Suprapubic skin (tissue), 4 donors: ENCODE data around the gene TWIST2. TPM values are rescaled to one million over a fixed set of nuclear protein-coding genes. Genes with fewer than 3 reads are reported as not detected.

Experiments
- DNase-seq, 2 donors: peaks; one replicate each; pipeline ENCODE4 v3.0.0-alpha.2; 2019; ENCODE audit warnings: low spot score in 2 of 2
- H3K27ac ChIP-seq: fragments of 200-600 bp; sonication (generic); one replicate; pipeline ENCODE4 v1.5.1; 2019
- H3K27me3 ChIP-seq: fragments of 200-600 bp; sonication (generic); one replicate; pipeline ENCODE4 v1.5.1; 2019
- H3K36me3 ChIP-seq: fragments of 200-600 bp; sonication (generic); one replicate; pipeline ENCODE4 v1.5.1; 2019
- H3K4me1 ChIP-seq: fragments of 200-600 bp; sonication (generic); one replicate; pipeline ENCODE4 v1.5.1; 2019
- H3K4me3 ChIP-seq: fragments of 200-600 bp; sonication (generic); one replicate; pipeline ENCODE4 v1.5.1; 2019; ENCODE audit warnings: mild to moderate bottlenecking
- H3K9me3 ChIP-seq: fragments of 200-600 bp; sonication (generic); one replicate; pipeline ENCODE4 v1.5.1; 2019
- CTCF ChIP-seq, 2 donors: fragments of 200-600 bp in 1 of 2; fragments of 450-650 bp in 1 of 2; sonication (generic) in 1 of 2; IDR thresholded peaks; one replicate each; pipeline ENCODE4 v1.5.1; 2016 to 2019; ENCODE audit warnings: antibody characterized with exemption in 2 of 2, mild to moderate bottlenecking in 1 of 2, moderate library complexity in 1 of 2
- EP300 ChIP-seq: sonication (generic); formaldehyde crosslinking; IDR thresholded peaks from one replicate; pipeline ENCODE4 v1.6.1; 2017; ENCODE audit warnings: antibody characterized with exemption
- POLR2A ChIP-seq, 2 donors: fragments of 450-650 bp; IDR thresholded peaks; one replicate each; pipeline ENCODE4 v1.6.1; 2017; ENCODE audit warnings: antibody characterized with exemption in 2 of 2, mild to moderate bottlenecking in 2 of 2, moderate library complexity in 2 of 2
- POLR2AphosphoS5 ChIP-seq, 3 donors: sonication (generic); formaldehyde crosslinking; IDR thresholded peaks; one replicate each; pipeline ENCODE4 v1.6.1; 2017; ENCODE audit warnings: antibody characterized with exemption in 3 of 3
- WGBS: methylation state at CpG from one replicate; pipeline ENCODE4 v1.1.5; 2018; 5-methylcytosine and 5-hydroxymethylcytosine counted together
- total RNA-seq, 4 donors: library from RNA; depleted of rRNA; stranded (reverse); fragments of >200 nt; gene quantifications; one replicate each; pipeline ENCODE4 v1.1.0, GENCODE V29; 2016

Gene TWIST2
- total RNA-seq, 4 donors from 2014 or later, result 14.7 to 72.7 (median 30.4) TPM

GRCh38 chr2:238929242-238930081 is 81.6 kb downstream of the TWIST2 start:
- 43% methylated on average over 12 of the region's 12 CpGs for WGBS
- H3K4me3 ChIP-seq, result no peak overlapping the region
- no peaks in the 10 kb centered on the region for H3K36me3 ChIP-seq
- no peaks in the 10 kb centered on the region for H3K9me3 ChIP-seq
- peaks cover 5% of the 10 kb centered on the region for H3K27me3 ChIP-seq
- DNase-seq, result peak; percentile 84 to 87
- no peak for TF ChIP-seq POLR2A (IDR thresholded peaks at IDR 0.05)
- TF ChIP-seq CTCF (IDR thresholded peaks at IDR 0.05), result no peak
- no peak for TF ChIP-seq POLR2AphosphoS5 (IDR thresholded peaks at IDR 0.05)
- no peak for TF ChIP-seq EP300
- H3K27ac ChIP-seq, result no peak overlapping the region
- H3K4me1 ChIP-seq, result no peaks in the 10 kb centered on the region

- Histone ChIP-seq H3K4me1 (no peaks in the 10 kb centered on the region), H3K4me3 (no peak overlapping the region), H3K27me3 (peaks cover under 1% of the 10 kb centered on the region), H3K27ac (no peak overlapping the region), H3K9me3 (no peaks in the 10 kb centered on the region), H3K36me3 (no peaks in the 10 kb centered on the region)
- WGBS, result 86% methylated on average over 6 of the region's 6 CpGs
- no peak for TF ChIP-seq EP300
- TF ChIP-seq POLR2AphosphoS5 (IDR thresholded peaks at IDR 0.05), result no peak
- TF ChIP-seq POLR2A (IDR thresholded peaks at IDR 0.05), result no peak
- TF ChIP-seq CTCF (IDR thresholded peaks at IDR 0.05), result no peak
- DNase-seq, result peak in 1 of 2 donors; percentile 14
These were observed 82.3 kb downstream of the TWIST2 start for GRCh38 chr2:238930216-238930615.

- no peak overlapping the region for H3K27ac ChIP-seq
- 81% methylated on average over 14 of the region's 15 CpGs for WGBS
- H3K4me1 ChIP-seq, result peaks cover 14% of the 10 kb centered on the region
- H3K36me3 ChIP-seq, result no peaks in the 10 kb centered on the region
- DNase-seq, result peak; percentile 48 to 65
- H3K4me3 ChIP-seq, result no peak overlapping the region
- no peaks in the 10 kb centered on the region for H3K9me3 ChIP-seq
- H3K27me3 ChIP-seq, result no peaks in the 10 kb centered on the region
- no peak for TF ChIP-seq EP300
- no peak for TF ChIP-seq POLR2AphosphoS5 (IDR thresholded peaks at IDR 0.05)
- no peak for TF ChIP-seq CTCF (IDR thresholded peaks at IDR 0.05)
- TF ChIP-seq POLR2A (IDR thresholded peaks at IDR 0.05), result no peak
These were observed 88.5 kb downstream of the TWIST2 start for GRCh38 chr2:238936162-238937052.

GRCh38 chr2:238938003-238938400 is 90.1 kb downstream of the TWIST2 start:
- DNase-seq, result peak; percentile 54 to 76
- TF ChIP-seq EP300, result no peak
- TF ChIP-seq CTCF (IDR thresholded peaks at IDR 0.05), result no peak
- TF ChIP-seq POLR2AphosphoS5 (IDR thresholded peaks at IDR 0.05), result no peak
- no peak for TF ChIP-seq POLR2A (IDR thresholded peaks at IDR 0.05)
- 80% methylated on average over 3 of the region's 9 CpGs for WGBS
- Histone ChIP-seq H3K4me3 (no peak overlapping the region), H3K4me1 (peaks cover 14% of the 10 kb centered on the region), H3K36me3 (no peaks in the 10 kb centered on the region), H3K9me3 (no peaks in the 10 kb centered on the region), H3K27me3 (no peaks in the 10 kb centered on the region), H3K27ac (peak overlapping the region; percentile 42)
